ENCODE results near the gene TMEM63B. TPM values are rescaled to one million over a fixed set of nuclear protein-coding genes. Genes with fewer than 3 reads are reported as not detected.
A peak's percentile ranks its signal among the peaks of the same experiment; 100 is the strongest.

Gene TMEM63B
- total RNA-seq, 1 donor from 2014 or later = 27.4 TPM

DNA sequence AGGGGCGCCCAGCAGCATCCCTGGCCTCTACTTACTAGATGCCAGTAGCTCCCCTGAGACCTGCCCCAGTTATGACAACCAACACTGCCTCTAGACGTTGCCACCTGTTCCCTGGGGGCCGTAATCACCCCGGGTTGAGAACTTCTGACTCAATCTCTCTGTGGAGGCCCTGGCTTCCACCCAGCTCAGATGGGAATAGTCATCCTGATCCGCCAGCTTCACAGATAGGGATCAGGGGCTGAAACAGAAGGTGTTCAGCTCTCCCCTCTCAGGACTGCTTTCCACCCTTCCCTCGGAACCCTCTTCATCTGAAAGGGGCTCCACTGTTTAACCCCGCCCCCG lies 34.6 kb downstream of the TMEM63B start:
- TF ChIP-seq, protein P1, sequence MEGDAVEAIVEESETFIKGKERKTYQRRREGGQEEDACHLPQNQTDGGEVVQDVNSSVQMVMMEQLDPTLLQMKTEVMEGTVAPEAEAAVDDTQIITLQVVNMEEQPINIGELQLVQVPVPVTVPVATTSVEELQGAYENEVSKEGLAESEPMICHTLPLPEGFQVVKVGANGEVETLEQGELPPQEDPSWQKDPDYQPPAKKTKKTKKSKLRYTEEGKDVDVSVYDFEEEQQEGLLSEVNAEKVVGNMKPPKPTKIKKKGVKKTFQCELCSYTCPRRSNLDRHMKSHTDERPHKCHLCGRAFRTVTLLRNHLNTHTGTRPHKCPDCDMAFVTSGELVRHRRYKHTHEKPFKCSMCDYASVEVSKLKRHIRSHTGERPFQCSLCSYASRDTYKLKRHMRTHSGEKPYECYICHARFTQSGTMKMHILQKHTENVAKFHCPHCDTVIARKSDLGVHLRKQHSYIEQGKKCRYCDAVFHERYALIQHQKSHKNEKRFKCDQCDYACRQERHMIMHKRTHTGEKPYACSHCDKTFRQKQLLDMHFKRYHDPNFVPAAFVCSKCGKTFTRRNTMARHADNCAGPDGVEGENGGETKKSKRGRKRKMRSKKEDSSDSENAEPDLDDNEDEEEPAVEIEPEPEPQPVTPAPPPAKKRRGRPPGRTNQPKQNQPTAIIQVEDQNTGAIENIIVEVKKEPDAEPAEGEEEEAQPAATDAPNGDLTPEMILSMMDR (IDR thresholded peaks at IDR 0.05; ENCODE audit: insufficient read depth, low read length, severe bottlenecking) = no peak
- no peak overlapping the region for H3K4me3 ChIP-seq (ENCODE audit: low read depth, low read length)
- peaks cover 2% of the 10 kb centered on the region for H3K27me3 ChIP-seq (ENCODE audit: control insufficient read depth, insufficient read depth, low read length)
- peak; percentile 71 for DNase-seq (ENCODE audit: low read depth)
- FAIRE-seq = no peak
- peaks cover 1% of the 10 kb centered on the region for H3K36me3 ChIP-seq (ENCODE audit: control insufficient read depth, insufficient read depth, low read length)

DNA sequence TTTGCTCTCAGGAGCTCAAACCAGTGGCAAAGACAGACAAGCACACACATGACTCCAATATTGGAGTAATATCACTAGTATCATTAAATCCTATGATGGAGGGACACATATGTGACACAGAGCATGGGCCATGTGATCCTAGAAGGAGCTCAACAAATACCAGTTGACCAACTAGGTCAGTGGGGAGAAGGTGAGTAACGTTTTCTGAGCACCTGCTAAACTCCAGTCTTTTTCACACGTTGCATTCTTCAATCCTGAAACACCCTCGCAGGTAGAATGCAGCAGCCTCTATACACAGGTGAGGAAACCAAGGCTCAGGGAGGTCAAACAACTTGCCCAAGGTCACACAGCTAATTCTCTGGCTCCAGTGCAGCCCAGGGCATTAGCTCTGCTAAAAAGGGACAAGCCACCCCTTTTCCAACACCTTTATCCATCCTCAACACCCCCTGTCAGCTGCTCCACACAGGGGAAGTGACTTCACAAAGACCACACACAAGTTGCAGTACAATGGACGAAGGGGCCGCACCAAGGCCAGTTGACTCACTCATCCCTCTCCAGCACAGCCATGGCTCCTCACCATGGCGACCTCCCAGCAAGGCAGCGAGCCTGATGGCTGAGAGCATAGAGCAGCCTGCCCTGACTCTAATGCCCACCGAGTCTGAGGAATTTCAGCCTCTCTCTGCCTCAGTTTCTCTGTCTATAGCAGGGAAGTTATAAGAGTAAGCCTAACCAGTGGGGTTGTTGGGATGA lies 35.7 kb downstream of the TMEM63B start:
- FAIRE-seq (no peak), DNase-seq (ENCODE audit: low read depth) (no peak)
- no peaks in the 10 kb centered on the region for H3K36me3 ChIP-seq (ENCODE audit: control insufficient read depth, insufficient read depth, low read length)
- peaks cover 2% of the 10 kb centered on the region for H3K27me3 ChIP-seq (ENCODE audit: control insufficient read depth, insufficient read depth, low read length)
- TF ChIP-seq, protein P1 (IDR thresholded peaks at IDR 0.05; ENCODE audit: insufficient read depth, low read length, severe bottlenecking) = no peak
- H3K4me3 ChIP-seq (ENCODE audit: low read depth, low read length) = no peak overlapping the region

DNA sequence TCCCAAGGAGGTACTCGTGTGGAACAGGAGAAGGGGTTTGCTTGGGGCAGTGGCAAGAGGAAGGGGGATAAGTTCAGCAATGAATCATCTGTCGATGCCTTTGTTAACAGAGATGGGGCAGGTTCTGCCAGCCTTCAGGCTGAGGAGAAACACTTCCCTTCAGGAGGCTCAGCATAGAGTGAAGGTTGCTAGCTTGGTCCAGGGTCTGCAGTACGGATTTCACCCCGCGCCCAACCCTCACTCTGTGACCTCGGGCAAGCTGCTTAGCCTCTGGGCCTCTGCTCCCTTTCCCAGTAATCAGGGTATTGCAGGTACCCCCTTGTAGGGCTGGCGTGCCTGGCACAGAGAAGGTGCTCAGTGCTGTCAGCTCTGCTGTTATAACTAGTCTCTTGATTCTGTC lies 38.8 kb downstream of the TMEM63B start:
- Histone ChIP-seq H3K27me3 (ENCODE audit: control insufficient read depth, insufficient read depth, low read length) (peaks cover 2% of the 10 kb centered on the region), H3K4me3 (ENCODE audit: low read depth, low read length) (no peak overlapping the region), H3K36me3 (ENCODE audit: control insufficient read depth, insufficient read depth, low read length) (no peaks in the 10 kb centered on the region)
- TF ChIP-seq, protein P1 (IDR thresholded peaks at IDR 0.05; ENCODE audit: insufficient read depth, low read length, severe bottlenecking) = no peak
- no peak for DNase-seq (ENCODE audit: low read depth)
- FAIRE-seq = no peak

DNA sequence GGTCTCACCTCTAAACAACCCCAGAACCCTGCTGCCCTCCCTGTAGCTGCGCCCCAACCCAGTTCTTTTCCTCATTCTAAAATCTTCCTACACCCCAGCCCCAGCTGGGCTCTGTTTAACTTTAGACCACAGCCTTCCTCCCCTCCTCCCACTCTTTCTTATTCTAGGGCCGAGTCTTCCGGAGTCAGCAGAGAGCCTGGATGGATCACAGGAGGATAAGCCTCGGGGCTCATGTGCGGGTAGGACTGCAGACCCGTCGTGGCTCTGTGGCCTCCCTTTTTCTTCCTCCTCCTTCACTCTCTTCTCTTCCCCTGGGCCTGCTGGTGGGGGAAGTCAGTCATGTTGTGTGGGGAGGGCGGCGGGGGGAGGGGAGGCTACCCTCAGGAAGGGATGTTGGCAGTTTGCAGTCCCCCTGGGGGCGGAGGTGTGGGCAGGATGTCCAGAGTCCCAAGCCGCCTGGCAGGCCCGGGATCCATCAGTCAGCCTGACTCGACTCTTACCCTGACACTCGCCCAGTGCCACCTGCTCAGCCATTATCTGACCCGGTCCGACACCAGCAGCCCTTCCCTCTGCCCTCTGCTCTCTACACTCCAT lies 39.3 kb downstream of the TMEM63B start:
- Histone ChIP-seq H3K27me3 (ENCODE audit: control insufficient read depth, insufficient read depth, low read length) (peaks cover 2% of the 10 kb centered on the region), H3K4me3 (ENCODE audit: low read depth, low read length) (no peak overlapping the region), H3K36me3 (ENCODE audit: control insufficient read depth, insufficient read depth, low read length) (no peaks in the 10 kb centered on the region)
- FAIRE-seq = no peak
- TF ChIP-seq, protein P1 (IDR thresholded peaks at IDR 0.05; ENCODE audit: insufficient read depth, low read length, severe bottlenecking) = no peak
- DNase-seq (ENCODE audit: low read depth) = no peak

DNA sequence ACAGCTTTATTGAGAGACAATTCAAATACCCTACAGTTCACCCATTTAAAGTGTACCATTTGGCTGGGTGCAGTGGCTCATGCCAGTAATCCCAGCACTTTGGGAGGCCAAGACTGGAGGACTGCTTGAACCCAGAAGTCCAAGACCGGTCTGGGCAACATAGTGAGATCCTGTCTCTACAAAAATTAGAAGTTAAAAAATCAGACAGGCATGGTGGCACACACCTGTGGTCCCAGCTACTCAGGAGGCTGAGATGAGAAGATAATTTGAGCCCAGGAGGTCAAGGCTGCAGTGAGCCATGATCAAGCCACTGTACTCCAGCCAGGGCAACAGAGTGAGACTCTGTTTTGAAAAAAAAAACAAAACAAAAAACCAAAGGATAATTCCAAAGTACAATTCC lies 40.2 kb downstream of the TMEM63B start:
- FAIRE-seq = no peak
- no peaks in the 10 kb centered on the region for H3K36me3 ChIP-seq (ENCODE audit: control insufficient read depth, insufficient read depth, low read length)
- TF ChIP-seq, protein P1 (IDR thresholded peaks at IDR 0.05; ENCODE audit: insufficient read depth, low read length, severe bottlenecking) = no peak
- H3K4me3 ChIP-seq (ENCODE audit: low read depth, low read length) = no peak overlapping the region
- DNase-seq (ENCODE audit: low read depth) = no peak
- H3K27me3 ChIP-seq (ENCODE audit: control insufficient read depth, insufficient read depth, low read length) = peaks cover 2% of the 10 kb centered on the region
